NCI-H1436 treated with DMSO at 0.1 percent for 48 hours (cell line): ENCODE data around the gene OOSP4A.
"Not testable (repeated sequence)": the region's sequence is repeated elsewhere in the genome, so short reads cannot be mapped to it uniquely, and the experiment has no call there.

Experiments
- DNase-seq: peaks from one replicate; lab custom pipeline; 2025; lab: John Stamatoyannopoulos, UW

The OOSP4A gene

DNA sequence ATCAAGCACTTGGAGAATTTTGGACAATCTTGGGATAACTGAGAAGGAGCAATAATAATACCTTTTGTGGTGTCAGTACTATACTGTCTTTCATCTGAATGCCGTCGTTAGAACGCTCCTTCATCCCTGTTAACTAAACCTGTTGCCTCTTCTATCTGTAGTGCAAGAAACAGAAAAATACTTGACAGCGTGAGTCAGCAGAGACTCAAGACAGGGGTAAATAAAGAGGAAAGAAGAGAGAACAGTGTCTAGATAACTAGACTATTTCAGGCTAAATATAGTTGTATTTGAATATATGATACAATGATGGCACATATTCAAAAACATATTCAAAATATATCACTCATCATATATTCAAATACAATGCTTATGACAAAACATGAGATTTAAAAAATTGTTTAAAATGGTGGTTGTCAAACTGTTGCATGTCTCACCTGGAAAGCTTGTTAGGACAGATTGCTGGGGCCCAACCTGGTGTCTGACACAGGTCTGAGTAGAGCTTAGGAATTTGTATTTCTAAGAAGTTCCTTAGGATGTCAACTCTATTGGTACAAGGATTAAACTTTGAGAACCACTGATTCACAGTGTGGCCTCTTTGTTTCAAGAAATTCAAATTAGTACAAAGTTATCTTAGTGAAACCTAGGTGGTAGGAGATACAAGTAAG is 17.4 kb downstream of the OOSP4A start:
- no peak for DNase-seq

- DNase-seq = not testable (repeated sequence)
These were observed 18.2 kb downstream of the OOSP4A start for GRCh38 chr11:59982037-59982436.

DNA sequence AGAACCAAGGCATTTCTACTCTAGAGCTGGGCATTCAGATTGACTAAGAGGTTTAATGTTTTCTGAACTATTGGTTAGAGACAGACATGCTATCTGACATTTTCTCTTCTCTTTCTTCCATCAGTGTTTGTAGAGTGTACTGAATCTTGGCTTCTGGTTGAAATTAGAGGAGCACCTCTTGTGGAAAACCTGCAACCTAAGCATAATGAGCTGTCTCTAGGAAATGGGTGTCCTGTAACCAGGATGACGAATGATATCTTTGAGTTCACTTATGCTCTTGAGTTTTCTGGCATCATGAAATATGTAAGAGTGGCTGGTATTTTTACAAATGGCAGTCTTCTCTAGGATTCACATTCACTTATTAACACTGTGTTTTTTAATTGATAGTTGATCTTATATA is 19.4 kb downstream of the OOSP4A start:
- DNase-seq = no peak

DNA sequence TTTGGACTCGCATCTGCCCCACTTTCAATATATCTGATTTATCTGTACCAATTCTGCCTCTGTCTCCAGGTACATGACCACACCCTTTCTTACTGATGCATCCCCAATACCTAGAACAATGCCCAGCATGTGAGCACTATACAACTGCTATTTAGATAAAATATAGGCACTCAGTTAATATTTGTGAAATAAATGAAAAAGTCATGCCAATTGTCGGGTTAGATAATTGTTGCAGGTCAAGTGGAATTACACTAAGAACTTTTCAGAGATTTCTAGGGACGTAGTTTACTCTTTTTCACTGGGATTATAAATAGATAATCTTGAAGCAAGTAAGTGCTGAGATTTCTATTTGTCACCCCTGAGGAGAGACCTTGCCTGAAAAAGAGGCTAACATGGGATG is 20.5 kb downstream of the OOSP4A start:
- no peak for DNase-seq

DNA sequence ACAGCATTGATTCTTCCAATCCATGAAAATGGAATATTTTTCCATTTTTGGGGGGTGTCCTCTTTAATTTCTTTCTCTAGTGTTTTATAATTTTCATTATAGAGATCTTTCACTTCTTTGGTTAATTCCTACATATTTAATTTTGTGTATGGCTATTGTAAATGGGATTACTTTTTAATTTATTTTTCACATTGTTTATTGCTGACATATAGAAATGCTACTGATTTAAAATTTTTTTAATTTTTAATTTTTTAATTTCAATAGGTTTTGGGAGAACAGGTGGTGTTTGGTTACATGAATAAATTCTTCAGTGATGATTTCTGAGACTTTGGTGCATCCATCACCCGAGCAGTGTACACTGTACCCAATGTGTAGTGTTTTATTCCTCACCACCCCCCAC is 26.6 kb downstream of the OOSP4A start:
- no peak for DNase-seq

- no peak for DNase-seq
These were observed 28.6 kb downstream of the OOSP4A start for GRCh38 chr11:59992425-59992824.

- no peak for DNase-seq
These were observed 34.0 kb downstream of the OOSP4A start for GRCh38 chr11:59997800-59998199.

DNA sequence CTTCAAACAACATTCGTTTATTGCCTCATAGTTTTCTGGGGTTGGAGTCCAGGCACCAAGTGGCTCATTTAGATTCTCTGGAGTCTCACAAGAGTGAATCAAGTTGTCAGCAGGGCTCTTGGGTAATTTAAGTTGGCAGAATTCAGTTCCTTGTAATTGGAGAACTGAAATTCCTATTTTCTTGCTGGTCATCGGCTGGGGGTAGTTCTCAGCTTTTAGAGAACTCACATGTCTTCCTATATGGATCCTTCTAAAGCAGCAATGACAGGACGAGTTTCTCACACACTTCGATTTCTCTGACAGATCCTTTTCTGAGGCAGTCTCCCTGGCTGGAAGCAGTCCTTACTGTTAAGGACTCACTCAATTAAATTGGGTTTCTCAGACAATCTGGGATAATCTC is 35.9 kb downstream of the OOSP4A start:
- no peak for DNase-seq

- no peak for DNase-seq
These were observed 39.9 kb downstream of the OOSP4A start for GRCh38 chr11:60003729-60004128.

- no peak for DNase-seq
These were observed 41.5 kb downstream of the OOSP4A start for GRCh38 chr11:60005360-60005759.

DNA sequence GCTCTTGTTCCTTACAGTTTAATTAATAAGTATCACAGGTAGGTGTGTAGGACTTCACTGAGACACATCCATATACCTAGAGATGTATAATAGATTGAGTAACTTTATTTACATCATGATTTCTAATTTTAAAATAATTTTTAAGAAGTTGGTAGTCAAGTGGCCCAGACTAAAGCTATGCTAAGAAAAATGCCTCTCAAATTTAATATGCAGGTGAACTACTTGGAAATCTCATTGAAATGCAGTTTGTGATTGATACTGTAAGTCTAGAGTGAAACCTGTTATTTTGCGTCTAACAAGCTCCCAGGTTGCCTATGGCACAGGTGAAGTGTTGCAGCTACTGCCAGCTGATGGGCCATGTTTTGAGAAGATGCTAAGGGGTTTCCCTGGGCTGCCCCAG is 53.0 kb downstream of the OOSP4A start, which contains the start of gene OOSP4B:
Gene OOSP4B, plus strand, starts transcription at position 301 of the 400 bp plus-strand sequence.
- no peak for DNase-seq

GRCh38 chr11:60018058-60018457 is 54.2 kb downstream of the OOSP4A start:
- DNase-seq = no peak
